Activated CD4-positive, alpha-beta T cell treated with anti-CD3 and anti-CD28 coated beads for 48 hours (primary cell): ENCODE measurements around the gene NOS1.
A peak's percentile ranks its signal among the peaks of the same experiment; 100 is the strongest.
"Not testable (repeated sequence)": the region's sequence is repeated elsewhere in the genome, so short reads cannot be mapped to it uniquely, and the experiment has no call there.

Experiments
- DNase-seq: peaks from one replicate; pipeline ENCODE4 v3.0.0-alpha.2; 2020

NOS1 gene

GRCh38 chr12:117202033-117202432, 159.4 kb downstream of the NOS1 start:
- DNase-seq = no peak

GRCh38 chr12:117199956-117200744, 161.3 kb downstream of the NOS1 start:
- not testable (repeated sequence) for DNase-seq

GRCh38 chr12:117196334-117196733, 165.1 kb downstream of the NOS1 start:
- DNase-seq = not testable (repeated sequence)

GRCh38 chr12:117195027-117195426, 166.4 kb downstream of the NOS1 start:
- DNase-seq = not testable (repeated sequence)

GRCh38 chr12:117193903-117194302, 167.5 kb downstream of the NOS1 start:
- DNase-seq = no peak

- DNase-seq = not testable (repeated sequence)
These were observed 168.8 kb downstream of the NOS1 start for GRCh38 chr12:117192581-117192980.

- peak; percentile 12 for DNase-seq
These were observed 169.4 kb downstream of the NOS1 start for GRCh38 chr12:117192057-117192456.

GRCh38 chr12:117190210-117190781, 171.1 kb downstream of the NOS1 start, which contains the start of gene FBXO21:
Gene FBXO21, minus strand, starts transcription at chr12:117190470. Its CDS starts 14 bp downstream, at chr12:117190456.
- peak; percentile 95 for DNase-seq

- peak; percentile 60 for DNase-seq
These were observed 171.7 kb downstream of the NOS1 start for GRCh38 chr12:117189725-117190209.

- DNase-seq = no peak
These were observed 172.3 kb downstream of the NOS1 start for GRCh38 chr12:117188961-117189724.

GRCh38 chr12:117188121-117188665, 173.2 kb downstream of the NOS1 start:
- no peak for DNase-seq

GRCh38 chr12:117187421-117187820, 174.0 kb downstream of the NOS1 start:
- no peak for DNase-seq

GRCh38 chr12:117182866-117183265, 178.6 kb downstream of the NOS1 start:
- DNase-seq = no peak

- not testable (repeated sequence) for DNase-seq
These were observed 180.0 kb downstream of the NOS1 start for GRCh38 chr12:117181468-117181843.

- no peak for DNase-seq
These were observed 180.5 kb downstream of the NOS1 start for GRCh38 chr12:117180758-117181467.

GRCh38 chr12:117178745-117179144, 182.7 kb downstream of the NOS1 start:
- no peak for DNase-seq

- no peak for DNase-seq
These were observed 183.1 kb downstream of the NOS1 start for GRCh38 chr12:117178301-117178700.

- no peak for DNase-seq
These were observed 189.3 kb downstream of the NOS1 start for GRCh38 chr12:117172168-117172567.

- no peak for DNase-seq
These were observed 189.8 kb downstream of the NOS1 start for GRCh38 chr12:117171499-117172162.

- DNase-seq = no peak
These were observed 191.9 kb downstream of the NOS1 start for GRCh38 chr12:117169548-117169947.

GRCh38 chr12:117168976-117169375, 192.4 kb downstream of the NOS1 start:
- no peak for DNase-seq

GRCh38 chr12:117167769-117168168, 193.7 kb downstream of the NOS1 start:
- no peak for DNase-seq
